Measurements from ENCODE around the gene SHLD1. TPM values are rescaled to one million over a fixed set of nuclear protein-coding genes. Genes with fewer than 3 reads are reported as not detected.

SHLD1 gene
- total and polyA plus RNA-seq, 2 donors (not counting 1 experiment from before 2014, with no cell fraction given): 3.3 to 4.2 TPM

GRCh38 chr20:5809495-5809894 is 59.3 kb downstream of the SHLD1 start:
- H3K4me2 ChIP-seq (ENCODE audit: extremely low read depth, insufficient read depth, low read length): no peak overlapping the region
- TF ChIP-seq EZH2 (IDR thresholded peaks at IDR 0.05; ENCODE audit: low read length, missing control alignments) (no peak), CTCF (conservative IDR thresholded peaks at IDR 0.05 in 1 of 2, IDR thresholded peaks at IDR 0.05 in 1 of 2; ENCODE audit: low read depth in 1 of 2, low read length in 2 of 2) (no peak)
- no peaks in the 10 kb centered on the region for H3K79me2 ChIP-seq (ENCODE audit: control insufficient read depth, insufficient read depth, low read length)
- H3K9me3 ChIP-seq (ENCODE audit: control insufficient read depth, insufficient read depth, low read depth, low read length): no peaks in the 10 kb centered on the region
- H3K9ac ChIP-seq (ENCODE audit: insufficient read depth, low read length): no peak overlapping the region
- no peaks in the 10 kb centered on the region for H4K20me1 ChIP-seq (ENCODE audit: control insufficient read depth, extremely low read depth, insufficient read depth, low read length)
- H3K36me3 ChIP-seq (ENCODE audit: control insufficient read depth, insufficient read depth, low read length): no peaks in the 10 kb centered on the region
- no peak for DNase-seq (ENCODE audit: low read depth in 2 of 2)
- no peaks in the 10 kb centered on the region for H3K27me3 ChIP-seq (ENCODE audit: control insufficient read depth, insufficient read depth, low read length)
- no peak overlapping the region for H2AFZ ChIP-seq (ENCODE audit: low read length)
- H3K27ac ChIP-seq (ENCODE audit: insufficient read depth, low read length): no peak overlapping the region
- H3K4me1 ChIP-seq (ENCODE audit: control insufficient read depth, extremely low read depth, insufficient read depth, low read length): peaks cover 3% of the 10 kb centered on the region
- H3K4me3 ChIP-seq (replicated peaks in 1 of 4; ENCODE audit: control extremely low read depth in 1 of 4, insufficient read depth in 1 of 4, low read depth in 3 of 4, low read length in 4 of 4): no peak overlapping the region

GRCh38 chr20:5810800-5811422 is 60.7 kb downstream of the SHLD1 start:
- DNase-seq (ENCODE audit: low read depth in 2 of 2): no peak
- H3K79me2 ChIP-seq (ENCODE audit: control insufficient read depth, insufficient read depth, low read length): no peaks in the 10 kb centered on the region
- no peak overlapping the region for H3K4me3 ChIP-seq (replicated peaks in 1 of 4; ENCODE audit: control extremely low read depth in 1 of 4, insufficient read depth in 1 of 4, low read depth in 3 of 4, low read length in 4 of 4)
- no peak for TF ChIP-seq EZH2 (IDR thresholded peaks at IDR 0.05; ENCODE audit: low read length, missing control alignments)
- no peak for TF ChIP-seq CTCF (conservative IDR thresholded peaks at IDR 0.05 in 1 of 2, IDR thresholded peaks at IDR 0.05 in 1 of 2; ENCODE audit: low read depth in 1 of 2, low read length in 2 of 2)
- H2AFZ ChIP-seq (ENCODE audit: low read length): no peak overlapping the region
- no peaks in the 10 kb centered on the region for H3K4me1 ChIP-seq (ENCODE audit: control insufficient read depth, extremely low read depth, insufficient read depth, low read length)
- H3K27me3 ChIP-seq (ENCODE audit: control insufficient read depth, insufficient read depth, low read length): no peaks in the 10 kb centered on the region
- H3K36me3 ChIP-seq (ENCODE audit: control insufficient read depth, insufficient read depth, low read length): no peaks in the 10 kb centered on the region
- H3K4me2 ChIP-seq (ENCODE audit: extremely low read depth, insufficient read depth, low read length): no peak overlapping the region
- H3K9me3 ChIP-seq (ENCODE audit: control insufficient read depth, insufficient read depth, low read depth, low read length): no peaks in the 10 kb centered on the region
- no peak overlapping the region for H3K27ac ChIP-seq (ENCODE audit: insufficient read depth, low read length)
- H3K9ac ChIP-seq (ENCODE audit: insufficient read depth, low read length): no peak overlapping the region
- H4K20me1 ChIP-seq (ENCODE audit: control insufficient read depth, extremely low read depth, insufficient read depth, low read length): no peaks in the 10 kb centered on the region

GRCh38 chr20:5811746-5812145 is 61.5 kb downstream of the SHLD1 start:
- Histone ChIP-seq H3K27ac (ENCODE audit: insufficient read depth, low read length) (no peak overlapping the region), H4K20me1 (ENCODE audit: control insufficient read depth, extremely low read depth, insufficient read depth, low read length) (no peaks in the 10 kb centered on the region), H3K27me3 (ENCODE audit: control insufficient read depth, insufficient read depth, low read length) (no peaks in the 10 kb centered on the region), H3K4me2 (ENCODE audit: extremely low read depth, insufficient read depth, low read length) (no peak overlapping the region), H3K9ac (ENCODE audit: insufficient read depth, low read length) (no peak overlapping the region), H3K4me3 (replicated peaks in 1 of 4; ENCODE audit: control extremely low read depth in 1 of 4, insufficient read depth in 1 of 4, low read depth in 3 of 4, low read length in 4 of 4) (no peak overlapping the region), H3K79me2 (ENCODE audit: control insufficient read depth, insufficient read depth, low read length) (no peaks in the 10 kb centered on the region), H3K9me3 (ENCODE audit: control insufficient read depth, insufficient read depth, low read depth, low read length) (no peaks in the 10 kb centered on the region), H3K36me3 (ENCODE audit: control insufficient read depth, insufficient read depth, low read length) (no peaks in the 10 kb centered on the region), H2AFZ (ENCODE audit: low read length) (no peak overlapping the region), H3K4me1 (ENCODE audit: control insufficient read depth, extremely low read depth, insufficient read depth, low read length) (no peaks in the 10 kb centered on the region)
- TF ChIP-seq CTCF (conservative IDR thresholded peaks at IDR 0.05 in 1 of 2, IDR thresholded peaks at IDR 0.05 in 1 of 2; ENCODE audit: low read depth in 1 of 2, low read length in 2 of 2) (no peak), EZH2 (IDR thresholded peaks at IDR 0.05; ENCODE audit: low read length, missing control alignments) (no peak)
- no peak for DNase-seq (ENCODE audit: low read depth in 2 of 2)
